HL-60/S4 treated with retinoic acid at 250 ng/mL for 4 days and 3 days (cell line): ENCODE measurements around the gene PTPRK.
"Not testable (repeated sequence)": the region's sequence is repeated elsewhere in the genome, so short reads cannot be mapped to it uniquely, and the experiment has no call there.

Experiments used
- in situ Hi-C: fragments of 300-500 bp; cut with MboI; formaldehyde crosslinking; loops from 2 replicates; pipeline ENCODE4 v1.7.0; 2022; ENCODE audit warnings: low sequenced_read_pairs

Gene PTPRK

DNA sequence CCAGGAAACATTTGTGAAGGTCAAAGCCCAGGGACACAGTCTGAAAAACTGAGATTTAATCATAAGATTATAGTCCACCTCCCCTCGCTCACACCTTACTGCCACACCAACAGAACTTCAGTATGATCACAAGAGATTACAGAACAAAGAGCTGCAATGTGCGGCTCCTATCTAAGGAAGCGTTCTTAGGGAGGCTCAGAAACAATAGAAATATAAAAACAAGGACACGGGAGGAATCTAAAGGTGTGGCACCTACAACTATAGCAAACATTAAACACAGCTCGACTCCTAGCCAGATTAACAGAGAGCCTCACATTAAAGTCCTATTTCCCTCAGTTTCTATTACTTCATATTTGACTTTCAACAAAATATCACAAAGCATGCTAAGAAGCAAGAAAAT, 579.2 kb downstream of the PTPRK start:
- in situ Hi-C loops, result no loop called here

GRCh38 chr6:127939442-127940066, 580.8 kb downstream of the PTPRK start:
- in situ Hi-C loops, result no loop called here

GRCh38 chr6:127938701-127939100, 581.7 kb downstream of the PTPRK start:
- in situ Hi-C loops, result no loop called here

GRCh38 chr6:127937747-127938146, 582.7 kb downstream of the PTPRK start:
- in situ Hi-C loops, result no loop called here

DNA sequence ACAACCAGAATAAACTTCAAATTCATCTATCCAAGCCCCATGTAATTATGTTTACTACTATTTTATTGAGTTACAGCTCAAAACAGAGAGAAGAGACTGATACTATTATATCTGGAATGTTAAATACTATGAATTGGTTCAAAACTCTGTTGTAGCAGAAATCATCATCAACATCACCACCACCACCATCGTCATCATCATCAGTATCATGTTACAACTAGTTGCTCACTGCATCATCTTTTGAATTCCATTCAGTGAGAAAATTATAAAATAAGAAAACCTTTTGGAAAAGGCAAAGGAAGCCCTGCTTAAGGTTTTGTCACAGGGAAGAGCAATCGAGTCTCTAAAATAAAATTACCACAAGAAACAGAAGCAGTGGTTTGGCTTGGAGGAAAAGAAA, 583.3 kb downstream of the PTPRK start:
- in situ Hi-C loops, result no loop called here

DNA sequence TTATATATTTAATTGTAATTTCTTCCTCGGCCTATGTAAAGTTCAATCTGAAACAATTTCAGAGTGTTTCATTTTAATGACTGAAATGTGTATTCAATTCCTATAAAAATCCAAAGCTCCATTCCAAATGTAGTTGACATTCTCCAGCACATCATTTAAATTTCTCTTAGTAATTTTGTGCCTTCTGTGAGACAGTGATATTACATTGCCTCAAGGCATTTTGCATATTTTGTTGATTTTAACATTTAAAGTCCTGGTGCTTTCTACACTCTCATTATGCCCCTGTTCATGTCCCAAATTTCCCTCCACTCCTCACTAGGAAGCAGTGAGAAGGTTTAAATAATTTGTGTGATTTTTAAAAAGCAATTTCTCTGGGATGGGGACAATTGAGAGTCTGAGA, 585.4 kb downstream of the PTPRK start:
- in situ Hi-C loops, result no loop called here

- in situ Hi-C loops, result no loop called here
Observed at GRCh38 chr6:127933852-127934840, 586.3 kb downstream of the PTPRK start.

- in situ Hi-C loops, result no loop called here
Observed at GRCh38 chr6:127933137-127933536, 587.3 kb downstream of the PTPRK start.

DNA sequence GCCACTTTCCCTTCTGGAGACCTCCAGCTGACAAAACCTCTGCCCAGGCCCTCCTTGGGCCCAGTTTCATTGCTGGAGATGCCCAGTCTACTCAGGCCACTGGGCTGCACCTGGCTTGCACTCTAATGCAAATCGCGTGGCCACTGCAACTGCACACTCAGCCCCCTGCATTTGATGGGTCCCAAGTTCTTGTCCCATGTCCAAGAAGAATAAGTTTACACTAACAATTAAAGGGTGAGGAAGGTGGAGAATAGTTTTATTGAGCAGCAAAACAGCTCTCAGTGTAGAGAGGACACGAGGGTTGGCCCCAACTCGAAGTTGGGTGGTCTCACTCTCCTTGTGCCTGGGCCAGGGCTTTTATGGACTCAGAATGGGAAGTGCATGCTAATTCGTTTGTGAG, 587.7 kb downstream of the PTPRK start:
- in situ Hi-C loops, result no loop called here

DNA sequence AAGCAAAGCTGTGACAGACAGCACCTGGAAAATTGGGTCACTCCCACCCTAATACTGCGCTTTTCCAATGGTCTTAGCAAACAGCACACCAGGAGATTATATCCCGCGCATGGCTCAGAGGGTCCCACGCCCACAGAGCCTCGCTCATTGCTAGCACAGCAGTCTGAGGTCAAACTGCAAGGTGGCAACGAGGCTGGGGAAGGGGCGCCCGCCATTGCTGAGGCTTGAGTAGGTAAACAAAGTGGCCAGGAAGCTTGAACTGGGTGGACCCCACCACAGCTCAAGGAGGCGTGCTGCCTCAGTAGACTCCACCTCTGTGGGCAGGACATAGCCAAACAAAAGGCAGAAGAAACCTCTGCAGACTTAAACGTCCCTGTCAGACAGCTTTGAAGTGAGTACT, 594.0 kb downstream of the PTPRK start:
- in situ Hi-C loops, result not testable (repeated sequence)

GRCh38 chr6:127924440-127924839, 596.0 kb downstream of the PTPRK start:
- in situ Hi-C loops, result no loop called here

DNA sequence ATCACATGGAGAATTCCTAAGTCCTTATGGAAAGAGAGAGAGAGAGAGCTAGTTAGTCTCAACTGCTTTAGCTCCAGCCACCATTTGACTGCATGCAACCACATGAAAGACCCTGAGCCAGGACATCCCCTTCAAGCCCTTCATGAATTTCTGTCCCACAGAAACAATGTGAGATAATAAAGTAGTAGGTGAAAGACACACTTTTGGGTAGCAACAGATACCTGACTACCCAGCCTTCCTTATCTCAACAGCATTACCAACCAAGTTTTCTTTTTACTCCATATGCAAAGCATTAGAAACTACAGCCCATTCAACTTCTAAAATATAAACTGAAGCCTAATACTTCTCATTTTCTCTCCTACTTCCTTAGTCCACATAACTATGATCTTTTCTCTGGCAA, 596.4 kb downstream of the PTPRK start:
- in situ Hi-C loops, result no loop called here

- in situ Hi-C loops, result no loop called here
Observed at GRCh38 chr6:127923135-127923534, 597.3 kb downstream of the PTPRK start.

- in situ Hi-C loops, result no loop called here
Observed at GRCh38 chr6:127921982-127922381, 598.4 kb downstream of the PTPRK start.

- in situ Hi-C loops, result no loop called here
Observed at GRCh38 chr6:127920804-127921203, 599.6 kb downstream of the PTPRK start.
